CD4-positive, alpha-beta T cell treated with Interleukin-6 at 100 ng/mL for 8 hours (primary cell): Measurements from ENCODE around the gene BRD3.

Experiments used
- DNase-seq: peaks from one replicate; pipeline ENCODE4 v3.0.0-alpha.2; 2020; ENCODE audit warnings: mixed read lengths, low spot score

Gene BRD3

GRCh38 chr9:134066913-134067851 lies 644 bp downstream of the BRD3 start:
- DNase-seq, result no peak

- DNase-seq, result no peak
These were observed 1.3 kb downstream of the BRD3 start for GRCh38 chr9:134066526-134066912.

GRCh38 chr9:134065612-134066419 lies 2.0 kb downstream of the BRD3 start:
- DNase-seq, result peak; percentile 66

GRCh38 chr9:134064711-134065110 lies 3.1 kb downstream of the BRD3 start:
- DNase-seq, result no peak

- no peak for DNase-seq
These were observed 4.0 kb downstream of the BRD3 start for GRCh38 chr9:134063571-134064450.

- no peak for DNase-seq
These were observed 4.7 kb downstream of the BRD3 start for GRCh38 chr9:134063088-134063570.

GRCh38 chr9:134062461-134063087 lies 5.3 kb downstream of the BRD3 start:
- DNase-seq, result no peak

GRCh38 chr9:134061688-134062371 lies 6.0 kb downstream of the BRD3 start:
- no peak for DNase-seq

GRCh38 chr9:134061019-134061687 lies 6.7 kb downstream of the BRD3 start:
- no peak for DNase-seq

GRCh38 chr9:134060546-134060945 lies 7.3 kb downstream of the BRD3 start:
- DNase-seq, result no peak

- no peak for DNase-seq
These were observed 8.0 kb downstream of the BRD3 start for GRCh38 chr9:134059661-134060395.

GRCh38 chr9:134059188-134059641 lies 8.6 kb downstream of the BRD3 start:
- no peak for DNase-seq

GRCh38 chr9:134058716-134059115 lies 9.1 kb downstream of the BRD3 start:
- no peak for DNase-seq

GRCh38 chr9:134057751-134058701 lies 9.8 kb downstream of the BRD3 start:
- DNase-seq, result no peak

GRCh38 chr9:134057307-134057657 lies 10.5 kb downstream of the BRD3 start:
- no peak for DNase-seq

GRCh38 chr9:134056483-134057306 lies 11.1 kb downstream of the BRD3 start:
- no peak for DNase-seq

- no peak for DNase-seq
These were observed 11.8 kb downstream of the BRD3 start for GRCh38 chr9:134055981-134056461.
